Pulmonary artery endothelial cell (primary cell): ENCODE measurements around the gene SERHL2. TPM values are rescaled to one million over a fixed set of nuclear protein-coding genes. Genes with fewer than 3 reads are reported as not detected.
"Not testable (repeated sequence)": the region's sequence is repeated elsewhere in the genome, so short reads cannot be mapped to it uniquely, and the experiment has no call there.

Source experiments
- DNase-seq: peaks from one replicate; pipeline ENCODE4 v3.0.0-alpha.2; 2011; ENCODE audit warnings: low read depth, low spot score
- total RNA-seq: library from RNA; depleted of rRNA; stranded (reverse); fragments of >200 nt; gene quantifications from 2 replicates; pipeline ENCODE4 v1.2.3, GENCODE V29; 2014

Gene SERHL2
- total RNA-seq, 1 donor from 2014 or later: 3.4 TPM

DNA sequence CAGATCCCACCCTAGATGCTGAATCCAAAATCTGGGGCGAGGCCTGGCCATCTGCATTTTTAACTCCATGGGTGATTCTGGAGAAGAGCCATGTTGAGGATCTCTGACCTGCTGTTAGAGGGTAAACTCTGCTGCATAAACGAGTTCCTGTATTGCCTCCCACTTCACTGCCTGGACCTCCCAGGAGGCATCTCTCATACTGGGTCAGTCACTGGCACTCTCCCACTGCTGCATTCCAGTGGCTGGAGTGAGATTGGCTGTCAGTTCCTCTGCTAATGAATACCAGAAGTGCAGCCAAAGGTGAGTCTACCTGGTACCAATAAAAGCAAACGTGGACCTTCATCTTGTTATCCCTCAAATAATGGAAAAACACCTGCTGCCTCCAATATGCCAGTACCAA is 50.6 kb downstream of the SERHL2 start:
- DNase-seq: no peak

DNA sequence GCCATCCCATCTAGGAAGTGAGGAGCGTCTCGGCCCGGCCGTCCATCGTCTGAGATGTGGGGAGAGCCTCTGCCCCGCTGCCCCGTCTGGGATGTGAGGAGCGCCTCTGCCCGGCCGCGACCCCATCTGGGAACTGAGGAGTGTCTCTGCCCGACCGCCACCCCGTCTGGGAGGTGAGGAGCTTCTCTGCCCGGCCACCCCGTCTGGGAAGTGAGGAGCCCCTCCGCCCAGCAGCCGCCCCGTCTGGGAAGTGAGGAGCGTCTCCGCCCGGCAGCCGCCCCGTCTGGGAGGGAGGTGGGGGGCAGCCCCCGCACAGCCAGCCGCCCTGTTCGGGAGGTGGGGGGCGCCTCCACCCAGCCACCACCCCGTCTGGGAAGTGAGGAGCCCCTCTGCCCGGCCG is 53.9 kb downstream of the SERHL2 start:
- DNase-seq: not testable (repeated sequence)

DNA sequence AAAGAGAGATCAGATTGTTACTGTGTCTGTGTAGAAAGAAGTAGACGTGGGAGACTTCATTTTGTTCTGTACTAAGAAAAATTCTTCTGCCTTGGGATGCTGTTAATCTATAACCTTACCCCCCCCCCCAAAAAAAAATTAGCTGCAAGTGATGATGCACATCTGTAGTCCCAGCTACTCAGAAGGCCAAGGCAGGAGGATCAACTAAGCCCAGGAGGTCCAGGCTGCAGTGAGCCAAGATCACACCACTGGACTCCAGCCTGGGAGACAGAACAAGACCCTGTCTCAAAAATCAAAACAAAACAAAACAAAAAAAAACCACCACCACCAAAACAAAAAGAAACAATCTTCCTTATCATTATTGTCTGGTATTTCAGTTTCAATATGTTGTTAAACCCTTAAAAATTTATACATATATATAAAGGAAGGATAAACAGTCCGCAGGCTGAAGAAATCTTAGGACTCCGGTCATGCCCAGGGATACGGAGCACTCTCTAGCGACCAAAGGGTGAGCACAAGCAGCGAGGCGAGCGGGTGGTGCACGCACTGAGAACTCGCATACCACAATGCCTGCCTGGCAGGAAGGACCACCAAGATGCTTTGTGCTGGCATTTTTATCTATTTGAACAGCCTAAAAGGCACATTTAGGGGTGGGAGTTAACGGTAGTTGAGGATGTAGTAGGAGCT is 54.5 kb downstream of the SERHL2 start:
- no peak for DNase-seq

DNA sequence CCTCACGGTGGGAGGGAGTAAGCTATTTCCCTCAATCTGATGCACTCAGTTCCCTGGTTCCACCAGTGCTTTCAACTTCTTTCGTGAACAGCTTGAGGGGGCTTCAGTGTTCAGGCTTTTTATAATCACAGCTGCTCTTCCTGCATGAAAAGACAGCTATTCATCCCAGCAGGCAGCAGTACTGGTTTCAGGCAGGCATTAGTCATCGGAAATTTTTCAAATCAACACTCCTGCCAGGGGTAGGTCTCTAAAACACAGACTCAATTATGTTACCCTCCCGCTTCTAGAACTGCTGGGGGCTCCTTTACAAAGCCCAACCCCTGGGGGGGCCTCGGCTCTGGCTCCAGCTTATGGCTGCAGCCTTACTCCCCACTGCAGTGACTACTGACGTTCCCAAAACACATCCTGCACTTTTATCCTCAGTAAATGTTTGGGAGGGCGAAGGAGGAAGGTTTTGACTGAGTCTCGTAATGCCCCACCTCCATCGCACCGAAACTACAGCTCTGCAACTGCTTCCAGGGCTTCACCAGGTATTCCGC is 55.1 kb downstream of the SERHL2 start:
- no peak for DNase-seq

DNA sequence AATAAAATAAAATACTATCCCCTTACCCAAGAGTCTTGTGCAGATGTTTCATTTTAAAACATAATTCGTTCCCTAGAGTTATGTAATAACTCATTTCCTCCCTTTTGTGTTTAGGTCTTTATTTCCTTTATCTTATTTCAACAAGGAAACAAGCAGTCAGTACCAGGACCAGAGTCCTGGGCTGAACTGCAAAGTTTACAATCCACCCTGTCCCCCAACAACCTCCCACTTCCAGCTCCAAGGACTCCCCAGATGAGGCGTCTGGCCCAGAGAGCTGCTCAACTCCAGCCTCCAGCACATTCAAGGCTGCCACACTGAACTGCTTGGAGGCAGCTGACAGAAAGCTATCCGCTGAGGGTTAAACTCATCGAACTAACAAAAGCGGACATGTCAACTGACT is 56.4 kb downstream of the SERHL2 start:
- DNase-seq: no peak

DNA sequence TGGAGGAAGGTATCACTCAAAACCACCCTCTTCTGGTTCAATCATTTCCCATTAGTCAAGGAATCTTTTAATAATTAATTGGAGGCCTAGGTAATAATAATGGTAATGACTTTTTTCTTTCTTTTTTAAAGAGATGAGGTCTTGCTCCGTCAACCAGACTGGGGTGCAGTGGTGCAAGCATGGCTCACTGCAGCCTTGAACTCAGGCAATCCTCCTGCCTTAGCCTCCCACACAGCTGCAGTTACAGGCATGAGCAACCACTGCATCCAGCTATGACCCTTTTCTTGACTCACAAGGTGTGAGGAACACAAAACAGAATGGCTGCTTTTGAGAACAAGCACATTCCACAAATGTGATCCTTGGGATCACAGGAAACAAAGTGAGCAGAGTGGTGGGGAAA is 57.3 kb downstream of the SERHL2 start:
- no peak for DNase-seq

DNA sequence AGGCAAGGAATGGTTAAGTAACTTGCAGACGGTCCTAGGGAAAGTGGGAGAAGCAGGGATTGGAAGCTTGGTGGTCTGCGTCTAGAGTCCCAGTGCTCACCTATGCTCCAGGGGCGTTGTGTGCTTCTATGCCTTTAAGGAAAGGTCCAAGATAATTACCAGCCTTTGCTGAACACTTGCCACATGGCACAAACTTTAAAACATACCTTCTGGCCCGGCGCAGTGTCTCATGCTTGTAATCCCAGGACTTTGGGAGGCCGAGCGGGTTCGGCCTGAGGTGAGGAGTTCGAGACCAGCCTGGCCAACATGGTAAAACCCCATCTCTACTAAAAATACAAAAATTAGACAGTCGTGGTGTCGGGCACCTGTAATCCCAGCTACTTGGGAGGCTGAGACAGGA is 58.6 kb downstream of the SERHL2 start:
- DNase-seq: no peak

DNA sequence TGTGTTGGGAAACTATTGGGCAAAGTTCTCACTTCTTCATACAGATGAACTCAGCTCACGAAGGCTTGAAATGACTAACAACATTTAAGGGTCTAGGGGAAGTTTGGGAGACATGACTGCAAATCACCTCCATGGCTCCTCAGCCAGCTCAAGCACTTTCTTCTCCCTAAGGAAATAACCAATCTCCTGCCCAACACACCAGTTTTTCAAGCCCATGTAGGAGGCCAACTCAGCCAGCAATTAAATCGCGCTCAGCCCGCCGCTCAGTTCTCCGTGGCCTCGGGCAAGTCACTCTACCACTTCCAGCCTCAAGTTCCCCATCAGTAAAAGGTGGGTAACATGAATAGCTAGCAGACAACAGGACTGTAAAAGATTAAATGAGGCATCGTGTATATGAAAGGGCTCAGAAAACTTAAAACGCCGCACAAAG is 60.1 kb downstream of the SERHL2 start:
- DNase-seq: no peak

DNA sequence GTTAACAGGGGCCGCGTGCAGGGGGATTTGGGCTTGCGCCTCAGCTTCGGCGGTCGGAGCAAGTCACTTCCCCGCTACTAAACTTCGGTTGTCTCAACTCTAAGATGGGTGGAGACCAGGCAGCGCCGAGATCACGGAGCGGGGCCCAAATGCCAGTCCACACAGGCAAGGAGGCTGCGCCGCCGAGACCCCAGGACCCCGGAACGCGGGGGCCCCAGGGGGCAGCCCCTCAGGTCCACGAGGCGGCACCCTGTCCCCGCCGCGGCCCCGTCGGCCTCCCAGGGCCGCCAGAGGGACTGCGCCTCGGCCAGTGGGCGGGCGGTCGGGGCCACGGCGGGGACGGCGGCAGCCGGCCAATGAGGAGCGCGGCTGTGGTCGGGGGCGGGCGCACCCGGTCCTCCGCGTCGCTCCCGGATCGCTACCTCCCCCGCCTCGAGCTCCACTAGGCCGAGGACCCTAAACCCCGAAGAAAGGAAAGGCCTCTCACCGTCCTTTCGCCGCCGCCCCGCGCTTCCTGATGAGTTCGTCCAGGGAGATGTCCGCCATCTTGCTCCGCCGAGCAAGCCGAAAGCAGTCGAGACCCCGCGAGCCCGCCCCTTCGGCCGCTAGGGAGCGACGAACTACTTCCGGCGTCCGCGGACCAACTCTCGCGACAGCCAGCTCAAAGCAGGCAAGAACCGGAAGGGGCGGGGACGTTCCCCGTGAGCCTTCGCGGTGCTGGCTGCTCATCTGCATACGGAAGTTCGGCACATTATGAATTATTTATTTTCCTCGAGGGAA is 60.7 kb downstream of the SERHL2 start, which contains the start of gene POLDIP3:
Gene POLDIP3, minus strand, starts transcription at position 572 of the 780 bp plus-strand sequence. Its CDS starts 26 bp downstream, at position 546.
- peak; percentile 95 for DNase-seq

DNA sequence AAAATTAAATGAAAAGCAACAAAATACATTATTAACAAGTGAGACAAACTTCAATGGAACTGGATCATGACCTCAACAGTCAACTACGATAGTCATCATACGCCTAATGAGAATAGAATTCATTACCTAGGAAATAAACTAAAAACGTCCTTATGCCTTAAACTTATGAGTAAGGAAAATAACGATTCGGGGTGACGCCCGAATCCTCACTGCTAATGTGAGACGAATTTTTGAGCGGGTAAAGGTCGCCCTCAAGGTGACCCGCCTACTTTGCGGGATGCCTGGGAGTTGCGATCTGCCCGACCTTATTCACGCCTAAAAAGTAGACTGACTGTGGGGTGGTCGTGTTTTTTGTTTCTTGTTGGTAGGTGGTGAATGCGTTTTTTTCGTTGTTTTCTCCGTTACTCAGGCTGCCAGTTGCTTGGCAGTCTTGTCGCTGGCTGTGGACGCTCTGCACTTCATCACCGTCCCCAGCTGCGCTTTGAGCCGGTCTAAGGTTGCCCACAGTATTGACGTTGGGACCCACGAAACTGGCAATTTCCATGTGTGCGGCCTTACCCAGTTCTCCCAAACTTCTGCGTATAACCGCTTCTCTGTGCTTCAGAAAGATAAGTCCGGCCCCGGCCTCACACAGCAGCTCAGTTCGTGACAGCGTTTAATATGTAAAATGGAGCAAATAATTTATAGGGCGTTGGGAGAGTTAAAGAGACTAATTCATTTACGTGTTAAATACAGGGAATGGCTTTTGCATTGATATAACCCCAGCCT is 61.5 kb downstream of the SERHL2 start:
- DNase-seq: peak; percentile 95

DNA sequence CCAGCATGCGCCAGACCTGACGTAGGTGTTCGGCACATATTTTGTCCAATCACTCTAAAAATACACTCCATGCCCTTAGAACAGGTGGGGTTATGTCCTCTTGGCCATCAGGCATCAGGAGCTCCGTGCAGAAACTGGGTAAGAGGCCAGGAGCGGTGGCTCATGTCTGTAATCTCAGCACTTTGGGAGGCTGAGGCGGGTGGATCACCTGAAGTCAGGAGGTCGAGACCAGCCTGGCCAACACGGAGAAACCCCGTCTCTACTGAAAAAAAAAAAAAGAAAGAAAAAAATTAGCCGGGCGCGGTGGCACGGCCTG is 62.1 kb downstream of the SERHL2 start:
- not testable (repeated sequence) for DNase-seq

DNA sequence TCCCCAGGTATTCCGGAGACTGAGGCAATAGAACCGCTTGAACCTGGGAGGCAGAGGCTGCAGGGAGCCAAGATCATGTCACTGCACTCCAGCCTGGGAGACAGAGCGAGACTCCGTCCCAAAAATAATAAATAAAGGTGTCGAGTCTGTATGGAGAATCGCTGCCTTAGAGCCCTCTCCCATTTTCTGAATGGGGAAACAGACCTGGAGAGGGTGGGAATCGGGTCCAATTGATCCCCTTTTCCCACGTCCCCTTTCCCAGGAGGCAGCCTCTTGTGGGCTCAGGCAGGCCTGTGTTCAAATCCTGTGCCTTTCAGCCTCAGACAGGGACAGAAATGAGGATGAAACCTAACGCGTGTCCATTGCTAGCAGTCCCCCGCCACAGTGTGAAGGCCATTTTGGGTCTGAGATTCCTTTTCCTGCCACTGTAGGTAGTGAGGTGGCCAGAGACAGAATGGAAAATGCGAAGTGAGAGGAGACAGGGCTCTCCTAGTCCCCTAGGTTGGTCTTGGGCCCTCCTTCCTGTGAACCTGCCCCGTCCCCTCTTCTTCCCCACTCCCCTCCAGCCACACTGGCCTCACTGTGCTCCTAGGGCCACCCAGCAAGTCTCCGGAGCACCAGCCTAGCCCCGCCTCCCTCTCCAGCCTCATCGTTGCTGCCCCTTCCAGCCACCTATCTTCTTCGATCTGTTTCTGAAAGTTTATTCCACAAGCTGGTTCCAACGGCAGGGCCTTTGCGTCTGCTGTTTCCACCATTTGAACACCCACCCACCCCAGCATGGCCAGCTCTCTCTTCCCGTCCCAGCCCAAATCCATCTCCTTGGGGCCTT is 63.6 kb downstream of the SERHL2 start:
- DNase-seq: no peak

DNA sequence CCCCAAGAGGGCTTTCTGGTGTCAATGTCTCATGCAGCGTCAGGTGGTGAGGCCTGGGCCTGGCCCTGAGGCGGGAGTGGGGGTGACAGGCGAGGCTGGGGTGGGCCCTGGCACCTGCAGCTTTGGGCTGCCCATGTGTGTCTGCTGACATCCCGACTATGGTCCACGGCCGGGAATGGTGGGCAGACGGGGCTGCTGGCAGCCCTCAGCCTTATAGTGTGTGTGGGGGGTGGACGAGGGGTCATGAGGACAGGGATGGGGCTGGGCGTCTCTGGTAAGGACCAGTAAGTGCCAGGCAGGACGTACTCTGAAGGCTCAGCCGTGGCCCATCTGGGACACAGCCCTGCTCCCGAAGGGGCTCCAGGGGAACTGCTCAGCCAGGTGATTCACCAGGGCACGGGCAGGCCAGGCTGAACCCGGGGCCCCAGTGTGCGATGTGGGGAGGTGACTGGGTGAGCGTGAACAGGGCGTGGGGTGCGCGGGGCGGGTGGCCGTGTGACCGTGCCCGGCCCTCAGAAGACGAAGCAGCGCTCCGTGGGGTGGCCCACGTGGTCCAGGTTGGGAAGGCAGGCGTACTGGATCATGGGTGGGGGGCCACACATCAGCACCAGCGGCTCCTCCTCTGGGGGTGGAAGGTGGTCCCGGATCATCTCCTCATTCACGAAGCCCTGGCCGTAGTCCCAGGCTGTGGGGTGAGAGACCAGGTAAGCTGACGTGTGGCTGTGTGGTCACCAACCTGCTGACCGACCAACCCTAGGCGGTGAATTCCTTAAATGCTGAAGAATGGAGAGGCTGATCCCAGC is 65.7 kb downstream of the SERHL2 start:
- DNase-seq: no peak

DNA sequence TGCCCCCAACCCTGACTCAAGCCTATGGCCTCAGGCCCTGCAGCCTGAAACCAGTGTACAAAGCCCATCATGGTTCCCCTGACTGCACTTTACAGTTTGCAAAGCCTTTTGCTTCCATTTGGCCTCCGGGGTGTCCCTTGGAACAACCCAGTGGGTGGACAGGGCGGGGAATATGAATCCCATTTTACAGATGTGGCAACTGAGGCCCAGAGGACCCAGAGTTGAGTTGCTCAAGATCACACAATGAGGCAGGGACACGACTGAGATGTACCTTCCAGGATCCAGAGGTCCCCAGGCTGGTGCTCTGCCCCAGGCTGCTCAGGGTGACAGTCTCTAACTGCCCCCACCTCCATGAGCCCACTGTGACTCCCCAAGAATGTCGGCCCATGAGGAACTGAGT is 66.3 kb downstream of the SERHL2 start:
- DNase-seq: no peak

DNA sequence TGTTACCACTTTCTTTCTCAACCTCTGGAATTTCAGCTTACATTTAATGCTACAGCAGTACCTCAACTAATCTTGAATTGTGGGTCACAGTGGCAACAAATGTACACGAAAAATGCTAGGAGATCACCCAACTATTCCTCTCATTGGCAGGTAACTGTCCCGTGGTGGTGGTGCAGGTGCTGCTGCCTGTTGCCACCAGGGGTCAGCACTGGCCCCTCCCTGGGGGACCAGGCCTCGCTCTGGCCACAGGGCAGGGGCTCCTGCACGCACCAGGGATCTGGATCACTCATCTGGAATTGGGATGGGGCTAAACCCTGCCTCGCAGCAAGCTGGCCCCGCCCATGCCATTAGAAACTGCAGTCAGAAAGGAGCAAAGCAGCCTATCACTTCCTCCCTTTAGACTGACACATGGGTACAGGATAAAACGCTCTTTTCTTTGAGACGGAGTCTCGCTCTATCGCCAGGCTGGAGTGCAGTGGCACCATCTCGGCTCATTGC is 67.8 kb downstream of the SERHL2 start:
- DNase-seq: no peak

DNA sequence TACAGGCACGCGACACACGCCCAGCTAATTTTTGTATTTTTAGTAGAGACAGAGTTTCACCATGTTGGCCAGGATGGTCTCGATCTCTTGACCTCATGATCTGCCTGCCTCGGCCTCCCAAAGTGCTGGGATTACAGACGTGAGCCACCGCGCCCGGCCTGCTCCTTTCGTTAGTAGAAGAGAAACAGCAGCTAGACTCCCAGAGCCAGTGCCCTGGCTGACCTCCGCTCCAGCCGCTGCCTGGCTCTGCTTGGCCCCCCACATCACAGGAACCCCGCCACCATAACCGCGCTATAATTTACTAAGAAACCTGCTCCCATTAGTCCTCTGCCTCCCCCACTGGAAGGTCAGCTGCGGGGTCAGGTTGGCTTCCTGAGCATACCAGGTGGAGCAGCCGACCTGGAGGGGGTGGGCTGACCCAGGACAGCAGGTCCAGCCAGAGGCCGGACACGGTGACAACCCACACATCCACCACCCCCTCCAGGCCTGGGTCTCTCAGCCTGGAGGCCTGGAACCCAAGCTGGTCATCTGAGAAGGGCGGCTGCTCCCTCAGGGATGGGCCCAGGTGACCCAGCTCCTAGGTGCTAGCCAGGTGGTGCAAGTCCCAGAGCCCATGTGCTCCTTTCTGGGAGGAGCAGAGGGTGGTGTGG is 68.4 kb downstream of the SERHL2 start:
- no peak for DNase-seq

DNA sequence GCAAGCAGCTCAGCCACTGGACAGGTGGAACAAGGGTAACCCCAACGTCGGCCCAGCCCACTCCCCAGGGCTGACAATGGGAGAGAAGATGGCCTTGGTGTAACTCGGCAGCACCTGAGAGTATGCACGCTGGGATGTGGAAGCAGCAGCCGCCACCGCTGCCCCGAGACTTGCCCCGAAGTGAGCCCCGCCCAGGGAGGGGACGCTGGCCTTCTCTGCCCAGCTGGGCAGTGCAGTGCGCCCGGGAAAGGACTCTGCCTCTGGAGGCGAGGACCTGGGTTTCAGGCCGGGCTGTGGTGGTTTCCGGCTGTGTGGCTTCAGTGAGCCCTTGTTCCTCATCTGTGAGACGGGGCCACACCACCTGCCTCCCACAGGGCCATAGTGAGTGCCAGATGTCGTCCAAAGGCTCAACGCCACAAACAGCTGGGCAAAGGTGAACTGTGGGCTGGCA is 69.6 kb downstream of the SERHL2 start:
- no peak for DNase-seq
